Measurements from ENCODE around the gene XPO1. TPM values are rescaled to one million over a fixed set of nuclear protein-coding genes. Genes with fewer than 3 reads are reported as not detected.

Gene XPO1
- total and polyA plus RNA-seq, 2 of the 4 experiments (the other 2 are of a cell fraction), result 78.5 to 104 TPM

- in situ Hi-C loops (cut with MboI; ENCODE audit: low sequenced_read_pairs), result no loop called here
- ChIA-PET CTCF (no interaction called here), POLR2A (ENCODE audit: unreplicated experiment) (interaction anchor here (0.5 kb wide), 1 partner anchor 19 kb away, joined by 4 read pairs; no protein-coding TSS in a partner anchor)
- no peak overlapping the region for H3K56ac ChIP-seq (ENCODE audit: extremely low read depth, insufficient read depth, low read length)
- H3K23ac ChIP-seq (ENCODE audit: low read depth, low read length), result no peak overlapping the region
- no peak overlapping the region for H2AFZ ChIP-seq (replicated peaks; ENCODE audit: low read length, poor library complexity)
- peaks cover 4% of the 10 kb centered on the region for H3K36me3 ChIP-seq (ENCODE audit: control insufficient read depth, insufficient read depth, low read length)
- H2BK120ac ChIP-seq (ENCODE audit: low read depth, low read length), result no peak overlapping the region
- peaks cover 6 to 67% of the 10 kb centered on the region in 2 experiments; a peak in 3 of 4 replicates for H3K79me1 ChIP-seq (ENCODE audit: low read depth in 1 of 2, low read length in 2 of 2)
- H4K8ac ChIP-seq (ENCODE audit: low read depth in 2 of 2, low read length in 2 of 2), result no peak overlapping the region
- H3K9me1 ChIP-seq (ENCODE audit: insufficient read depth, low read length), result peaks cover 21% of the 10 kb centered on the region
- H4K20me1 ChIP-seq (ENCODE audit: insufficient read depth, low read length), result peaks cover 87% of the 10 kb centered on the region
- no peak overlapping the region for H2BK15ac ChIP-seq (ENCODE audit: low read depth, low read length)
- no peak overlapping the region for H2BK5ac ChIP-seq (ENCODE audit: low read depth, low read length, poor library complexity, severe bottlenecking)
- no peaks in the 10 kb centered on the region for H3K9me3 ChIP-seq (ENCODE audit: control insufficient read depth, insufficient read depth, low read length)
- no peak overlapping the region for H2BK20ac ChIP-seq (ENCODE audit: low read depth, low read length)
- DNase-seq (no peak), ATAC-seq (ENCODE audit: low read depth) (no peak; the same call in 1 of the 2 replicates)
- H4K5ac ChIP-seq (ENCODE audit: low read depth, low read length), result no peak overlapping the region
- H3K18ac ChIP-seq (ENCODE audit: low read depth, low read length), result no peak overlapping the region
- H3K14ac ChIP-seq (replicated peaks; ENCODE audit: low read depth, low read length), result no peak overlapping the region
- H3K9ac ChIP-seq (ENCODE audit: low read depth, low read length), result no peak overlapping the region
- peak overlapping the region; percentile 23 for H2AK9ac ChIP-seq (replicated peaks; ENCODE audit: low read depth, low read length, poor library complexity)
- intact Hi-C loops (cut with micrococcal nuclease), result no loop called here
- no peaks in the 10 kb centered on the region for H3K27me3 ChIP-seq (ENCODE audit: control insufficient read depth, insufficient read depth, low read length)
- no peak overlapping the region for H3K4me3 ChIP-seq (ENCODE audit: insufficient read depth, low read depth, low read length)
- no peak overlapping the region for H2AK5ac ChIP-seq (ENCODE audit: low read depth, low read length)
- H3K4ac ChIP-seq (ENCODE audit: low read depth, low read length), result no peak overlapping the region
- dilution Hi-C loops (cut with HindIII; ENCODE audit: low sequenced_read_pairs, unreplicated experiment), result no loop called here
- H4K91ac ChIP-seq (ENCODE audit: insufficient read depth, low read depth, low read length), result no peak overlapping the region
- WGBS, 2 experiments (ENCODE audit: extremely low coverage in 2 of 2, insufficient read length in 1 of 2), result 83% methylated on average over 4 of the region's 7 CpGs; no CpG with 5 or more reads in 1 of the 2 experiments
- H3K4me1 ChIP-seq (ENCODE audit: control insufficient read depth, insufficient read depth, low read length), result peaks cover 6% of the 10 kb centered on the region
- H3K27ac ChIP-seq (ENCODE audit: insufficient read depth, low read length), result no peak overlapping the region
- no peak overlapping the region for H3K4me2 ChIP-seq (ENCODE audit: low read depth, low read length)
- no peak for TF ChIP-seq FOS (IDR thresholded peaks at IDR 0.05; ENCODE audit: low read depth, low read length)
- no peak for TF ChIP-seq RCOR1 (IDR thresholded peaks at IDR 0.05; ENCODE audit: insufficient replicate concordance, low read length)
- no peak for TF ChIP-seq USF2 (IDR thresholded peaks at IDR 0.05; ENCODE audit: low read depth, low read length)
- TF ChIP-seq MAZ (IDR thresholded peaks at IDR 0.05; ENCODE audit: borderline replicate concordance, low read depth, low read length), result no peak
- TF ChIP-seq CEBPB (IDR thresholded peaks at IDR 0.05; ENCODE audit: low read depth, low read length), result no peak
- no peak for TF ChIP-seq NFE2L2 (IDR thresholded peaks at IDR 0.05; ENCODE audit: low read depth, low read length)
- TF ChIP-seq RFX5 (IDR thresholded peaks at IDR 0.05; ENCODE audit: low read depth, low read length), result no peak
- TF ChIP-seq MAFK (IDR thresholded peaks at IDR 0.05; ENCODE audit: low read depth, low read length), result no peak
- BruUV-seq (replicated peaks), result no TSS peak
These were observed 98.7 kb downstream of the XPO1 start for GRCh38 chr2:61439241-61440002.
